Panc1 (cell line): Measurements from ENCODE around the gene RBM10.

Experiments used
- CTCF ChIP-seq: fragments of 450-650 bp; IDR thresholded peaks from 2 replicates; pipeline ENCODE4 v1.5.1; 2017; ENCODE audit warnings: mild to moderate bottlenecking
- POLR2AphosphoS5 ChIP-seq: IDR thresholded peaks from 2 replicates; pipeline ENCODE4 v1.6.1; 2012; ENCODE audit warnings: mild to moderate bottlenecking, low read depth, low read length, moderate library complexity
- REST ChIP-seq, 2 experiments: IDR thresholded peaks; 2 replicates each; pipeline ENCODE4 v1.6.1; 2011 to 2012; ENCODE audit warnings: low read depth in 2 of 2, control low read depth in 1 of 2, low read length in 1 of 2, mild to moderate bottlenecking in 1 of 2, moderate library complexity in 1 of 2; ENCODE audit not compliant: insufficient read depth in 1 of 2
- SIN3A ChIP-seq: IDR thresholded peaks from 2 replicates; pipeline ENCODE4 v1.6.1; 2012; ENCODE audit warnings: low read depth, mild to moderate bottlenecking, low read length, moderate library complexity, borderline replicate concordance; ENCODE audit not compliant: insufficient read depth
- TCF7L2 ChIP-seq: IDR thresholded peaks from 2 replicates; pipeline ENCODE4 v1.6.1; 2011; ENCODE audit warnings: mild to moderate bottlenecking, low read depth, low read length, inconsistent platforms

- TF ChIP-seq CTCF (peak; percentile 80), SIN3A (no peak), REST (IDR thresholded peaks at IDR 0.05; ENCODE audit: insufficient read depth in 1 of 2, low read depth in 2 of 2, low read length in 1 of 2) (no peak), POLR2AphosphoS5 (peak; percentile 73), TCF7L2 (peak; percentile 96)
Observed at GRCh38 chrX:47144626-47145394, at the start of gene RBM10, which contains the start of gene NDUFB11.
